Prostate gland (tissue), 2 donors: Measurements from ENCODE around the gene COL23A1. TPM values are rescaled to one million over a fixed set of nuclear protein-coding genes. Genes with fewer than 3 reads are reported as not detected.

Source experiments
- DNase-seq: peaks from one replicate; pipeline ENCODE4 v3.0.0-alpha.2; 2019; ENCODE audit warnings: low spot score
- H3K27ac ChIP-seq, 2 donors: fragments of 200-600 bp; sonication (generic); 2 replicates each; pipeline ENCODE4 v1.5.1; 2017 to 2019
- H3K27me3 ChIP-seq: fragments of 200-600 bp; sonication (generic); replicated peaks from 2 replicates; pipeline ENCODE4 v1.5.1; 2019; ENCODE audit not compliant: insufficient read depth
- H3K36me3 ChIP-seq, 2 donors: fragments of 200-600 bp; sonication (generic); 1 replicate in 1 of 2; 2 replicates in 1 of 2; pipeline versions ENCODE4 v1.5.1 to v1.8.1; 2017 to 2019
- H3K4me1 ChIP-seq: fragments of 200-600 bp; sonication (generic); replicated peaks from 2 replicates; pipeline ENCODE4 v1.5.1; 2019
- H3K4me3 ChIP-seq, 2 donors: fragments of 200-600 bp; sonication (generic); 2 replicates each; pipeline ENCODE4 v1.5.1; 2017 to 2019
- H3K9me3 ChIP-seq: fragments of 200-600 bp; sonication (generic); 2 replicates; pipeline ENCODE4 v1.5.1; 2017
- POLR2A ChIP-seq: fragments of 450-650 bp; IDR thresholded peaks from one replicate; pipeline ENCODE4 v1.6.1; 2016; ENCODE audit warnings: antibody characterized with exemption, mild to moderate bottlenecking
- POLR2AphosphoS5 ChIP-seq: sonication (generic); formaldehyde crosslinking; IDR thresholded peaks from one replicate; pipeline ENCODE4 v1.6.1; 2017; ENCODE audit warnings: antibody characterized with exemption
- WGBS: methylation state at CpG from one replicate; pipeline ENCODE4 v1.1.5; 2018; 5-methylcytosine and 5-hydroxymethylcytosine counted together
- intact Hi-C: fragments of 100-400 bp; cut with DNase I; formaldehyde crosslinking; loops from one replicate; pipeline ENCODE4 v1.14.2; 2022
- total RNA-seq, 2 donors: library from RNA; depleted of rRNA; stranded (reverse); fragments of >200 nt; gene quantifications; one replicate each; pipeline ENCODE4 v1.1.0, GENCODE V29; 2016
- TF ChIP-seq, protein P1 (sequence below), 4 experiments: fragments of 200-600 bp in 2 of 4; fragments of 450-650 bp in 2 of 4; sonication (generic) in 2 of 4; IDR thresholded peaks; 1 replicate in 3 of 4; 2 replicates in 1 of 4; pipeline ENCODE4 v1.5.1; 2016 to 2019; ENCODE audit warnings: antibody characterized with exemption in 4 of 4, mild to moderate bottlenecking in 2 of 4, moderate library complexity in 2 of 4

Gene COL23A1
- total RNA-seq, 2 donors from 2014 or later = 2.7 to 6.1 TPM

DNA sequence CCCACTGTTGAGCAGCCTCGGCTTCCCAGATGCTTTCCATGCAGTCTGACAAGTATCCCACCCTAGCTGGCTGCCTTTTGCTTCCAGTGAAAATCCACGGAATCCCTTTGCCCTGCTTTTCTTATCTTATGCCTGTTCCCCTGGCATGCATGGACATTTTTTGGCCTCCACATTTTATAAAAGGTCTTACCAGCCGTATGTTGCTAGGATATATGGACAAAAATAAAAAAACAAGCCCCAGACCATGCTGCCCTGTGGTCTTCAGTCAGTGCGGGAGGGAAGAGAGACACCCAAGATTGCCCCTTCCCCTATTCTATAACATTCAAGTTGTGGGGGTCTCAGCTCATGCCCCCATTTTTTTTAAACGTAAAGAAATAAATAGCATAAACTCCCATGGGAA, 129.6 kb downstream of the COL23A1 start:
- H3K27me3 ChIP-seq = no peaks in the 10 kb centered on the region
- H3K36me3 ChIP-seq = no peaks in the 10 kb centered on the region
- H3K4me1 ChIP-seq = no peaks in the 10 kb centered on the region
- H3K27ac ChIP-seq = no peak overlapping the region
- TF ChIP-seq POLR2AphosphoS5 (no peak), POLR2A (no peak)
- TF ChIP-seq, protein P1, sequence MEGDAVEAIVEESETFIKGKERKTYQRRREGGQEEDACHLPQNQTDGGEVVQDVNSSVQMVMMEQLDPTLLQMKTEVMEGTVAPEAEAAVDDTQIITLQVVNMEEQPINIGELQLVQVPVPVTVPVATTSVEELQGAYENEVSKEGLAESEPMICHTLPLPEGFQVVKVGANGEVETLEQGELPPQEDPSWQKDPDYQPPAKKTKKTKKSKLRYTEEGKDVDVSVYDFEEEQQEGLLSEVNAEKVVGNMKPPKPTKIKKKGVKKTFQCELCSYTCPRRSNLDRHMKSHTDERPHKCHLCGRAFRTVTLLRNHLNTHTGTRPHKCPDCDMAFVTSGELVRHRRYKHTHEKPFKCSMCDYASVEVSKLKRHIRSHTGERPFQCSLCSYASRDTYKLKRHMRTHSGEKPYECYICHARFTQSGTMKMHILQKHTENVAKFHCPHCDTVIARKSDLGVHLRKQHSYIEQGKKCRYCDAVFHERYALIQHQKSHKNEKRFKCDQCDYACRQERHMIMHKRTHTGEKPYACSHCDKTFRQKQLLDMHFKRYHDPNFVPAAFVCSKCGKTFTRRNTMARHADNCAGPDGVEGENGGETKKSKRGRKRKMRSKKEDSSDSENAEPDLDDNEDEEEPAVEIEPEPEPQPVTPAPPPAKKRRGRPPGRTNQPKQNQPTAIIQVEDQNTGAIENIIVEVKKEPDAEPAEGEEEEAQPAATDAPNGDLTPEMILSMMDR (IDR thresholded peaks at IDR 0.05) = no peak
- no peak for DNase-seq
- H3K9me3 ChIP-seq = no peaks in the 10 kb centered on the region
- intact Hi-C loops = loop anchor here (10.0 kb wide), 1 partner anchor 84 kb away; no protein-coding TSS in a partner anchor
- no peak overlapping the region for H3K4me3 ChIP-seq
- 69% methylated on average over 5 of the region's 5 CpGs for WGBS

DNA sequence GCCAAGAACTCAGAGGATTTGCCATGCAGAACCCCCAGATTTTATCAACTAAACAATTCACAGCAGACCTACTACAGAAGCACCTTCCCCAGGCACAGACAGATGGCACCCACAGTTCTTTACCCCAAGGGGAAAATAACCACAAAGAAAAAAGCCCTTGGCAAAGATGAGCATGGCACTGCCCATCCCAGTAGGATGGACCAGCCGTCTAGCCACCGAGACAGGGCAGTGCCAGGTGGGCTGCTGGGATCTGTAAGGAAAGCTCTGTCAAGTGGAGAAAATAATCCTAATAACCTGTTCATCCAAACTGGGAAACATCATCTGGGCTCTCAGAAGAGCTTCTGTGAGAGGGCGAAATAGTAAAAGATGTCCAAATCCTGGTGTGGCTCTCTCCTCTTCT, 130.0 kb downstream of the COL23A1 start:
- 93% methylated on average over 3 of the region's 3 CpGs for WGBS
- Histone ChIP-seq H3K27me3 (no peaks in the 10 kb centered on the region), H3K36me3 (no peaks in the 10 kb centered on the region), H3K4me1 (no peaks in the 10 kb centered on the region), H3K9me3 (no peaks in the 10 kb centered on the region), H3K27ac (no peak overlapping the region), H3K4me3 (no peak overlapping the region)
- TF ChIP-seq POLR2A = no peak
- TF ChIP-seq, protein P1 (IDR thresholded peaks at IDR 0.05) = no peak
- no peak for TF ChIP-seq POLR2AphosphoS5
- intact Hi-C loops = loop anchor here (10.0 kb wide), 1 partner anchor 85 kb away; no protein-coding TSS in a partner anchor
- no peak for DNase-seq

DNA sequence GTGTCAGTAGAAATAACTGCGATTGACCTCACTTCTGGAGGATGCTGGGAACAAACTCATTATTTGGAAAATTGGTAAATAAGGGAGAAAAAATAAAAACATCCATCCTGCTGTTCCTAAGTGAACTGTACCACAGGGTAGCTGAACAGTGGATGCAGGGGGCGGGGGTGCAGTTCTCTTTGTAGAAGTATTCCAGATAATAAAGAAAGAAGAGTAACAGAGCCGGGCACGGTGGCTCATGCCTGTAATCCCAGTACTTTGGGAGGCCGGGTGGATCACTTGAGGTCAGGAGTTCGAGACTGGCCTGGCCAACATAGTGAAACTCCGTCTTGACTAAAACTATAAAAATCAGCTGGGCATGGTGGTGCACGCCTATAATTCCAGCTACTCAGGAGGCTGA, 132.1 kb downstream of the COL23A1 start:
- H3K4me3 ChIP-seq = no peak overlapping the region
- no peaks in the 10 kb centered on the region for H3K4me1 ChIP-seq
- WGBS = 88% methylated on average over 8 of the region's 8 CpGs
- TF ChIP-seq POLR2AphosphoS5 (no peak), POLR2A (no peak)
- TF ChIP-seq, protein P1 (IDR thresholded peaks at IDR 0.05) = no peak
- no peak for DNase-seq
- H3K27ac ChIP-seq = no peak overlapping the region
- no peaks in the 10 kb centered on the region for H3K9me3 ChIP-seq
- H3K27me3 ChIP-seq = no peaks in the 10 kb centered on the region
- no peaks in the 10 kb centered on the region for H3K36me3 ChIP-seq
- intact Hi-C loops = no loop called here

DNA sequence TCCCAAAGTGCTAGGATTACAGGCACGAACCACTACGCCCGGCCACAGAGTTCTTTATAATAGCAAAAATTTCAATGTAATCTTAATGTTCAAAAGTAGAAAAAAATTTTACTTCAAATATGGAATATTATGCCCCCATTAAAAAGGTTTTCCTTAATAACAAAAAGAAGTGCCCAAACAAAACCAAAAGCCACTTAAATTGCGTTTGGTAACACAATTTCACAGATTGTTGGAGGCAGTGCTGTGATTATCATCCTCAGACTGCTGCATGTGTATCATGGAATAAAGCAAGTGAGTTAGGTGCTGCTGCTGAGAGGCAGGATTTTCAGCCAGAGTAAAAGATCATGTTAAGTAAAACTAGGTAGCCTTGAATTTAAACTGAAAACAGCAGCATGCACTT, 132.7 kb downstream of the COL23A1 start:
- intact Hi-C loops = no loop called here
- no peak for DNase-seq
- H3K4me1 ChIP-seq = no peaks in the 10 kb centered on the region

DNA sequence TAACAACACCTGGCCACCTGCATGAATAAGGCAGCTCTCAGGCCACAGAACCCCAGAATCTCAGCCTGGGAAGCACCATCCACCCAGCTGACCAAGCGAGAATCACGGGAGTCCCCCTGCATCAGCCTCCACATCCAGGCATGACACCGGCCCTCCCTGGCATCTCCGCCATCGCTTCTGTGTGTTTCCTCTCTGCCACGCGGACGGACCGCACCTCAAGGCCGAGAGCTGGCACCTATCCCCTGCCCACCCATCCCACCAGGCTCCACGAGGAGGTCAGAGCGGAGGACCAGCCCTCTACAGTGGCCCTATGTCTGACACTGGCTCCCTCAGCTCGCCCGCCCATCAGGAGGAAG, 134.7 kb downstream of the COL23A1 start:
- Histone ChIP-seq H3K27ac (no peak overlapping the region), H3K9me3 (no peaks in the 10 kb centered on the region), H3K36me3 (no peaks in the 10 kb centered on the region), H3K4me1 (no peaks in the 10 kb centered on the region), H3K4me3 (no peak overlapping the region), H3K27me3 (no peaks in the 10 kb centered on the region)
- 92% methylated on average over 14 of the region's 14 CpGs for WGBS
- DNase-seq = no peak
- intact Hi-C loops = no loop called here
- TF ChIP-seq, protein P1 (IDR thresholded peaks at IDR 0.05) = no peak
- TF ChIP-seq POLR2A = no peak
- no peak for TF ChIP-seq POLR2AphosphoS5

More for the DNA sequence above, 132.7 kb downstream of the COL23A1 start:
- Histone ChIP-seq H3K4me3 (no peak overlapping the region), H3K27me3 (no peaks in the 10 kb centered on the region), H3K9me3 (no peaks in the 10 kb centered on the region), H3K36me3 (no peaks in the 10 kb centered on the region), H3K27ac (no peak overlapping the region)
- TF ChIP-seq POLR2A (no peak), POLR2AphosphoS5 (no peak)
- TF ChIP-seq, protein P1 (IDR thresholded peaks at IDR 0.05) = no peak
- WGBS = 94% methylated on average over 4 of the region's 4 CpGs
